Left kidney (tissue), 2 donors: ENCODE measurements around the gene FYTTD1. TPM values are rescaled to one million over a fixed set of nuclear protein-coding genes. Genes with fewer than 3 reads are reported as not detected.

Source experiments
- DNase-seq: peaks from one replicate; pipeline ENCODE4 v3.0.0-alpha.2; 2013
- polyA plus RNA-seq: library from polyadenylated mRNA; unstranded; fragments of 120-200 nt; gene quantifications from one replicate; pipeline ENCODE4 v1.2.1, GENCODE V29; 2013; ENCODE audit not compliant: insufficient read length

Gene FYTTD1
- polyA plus RNA-seq, 1 donor = 117 TPM

DNA sequence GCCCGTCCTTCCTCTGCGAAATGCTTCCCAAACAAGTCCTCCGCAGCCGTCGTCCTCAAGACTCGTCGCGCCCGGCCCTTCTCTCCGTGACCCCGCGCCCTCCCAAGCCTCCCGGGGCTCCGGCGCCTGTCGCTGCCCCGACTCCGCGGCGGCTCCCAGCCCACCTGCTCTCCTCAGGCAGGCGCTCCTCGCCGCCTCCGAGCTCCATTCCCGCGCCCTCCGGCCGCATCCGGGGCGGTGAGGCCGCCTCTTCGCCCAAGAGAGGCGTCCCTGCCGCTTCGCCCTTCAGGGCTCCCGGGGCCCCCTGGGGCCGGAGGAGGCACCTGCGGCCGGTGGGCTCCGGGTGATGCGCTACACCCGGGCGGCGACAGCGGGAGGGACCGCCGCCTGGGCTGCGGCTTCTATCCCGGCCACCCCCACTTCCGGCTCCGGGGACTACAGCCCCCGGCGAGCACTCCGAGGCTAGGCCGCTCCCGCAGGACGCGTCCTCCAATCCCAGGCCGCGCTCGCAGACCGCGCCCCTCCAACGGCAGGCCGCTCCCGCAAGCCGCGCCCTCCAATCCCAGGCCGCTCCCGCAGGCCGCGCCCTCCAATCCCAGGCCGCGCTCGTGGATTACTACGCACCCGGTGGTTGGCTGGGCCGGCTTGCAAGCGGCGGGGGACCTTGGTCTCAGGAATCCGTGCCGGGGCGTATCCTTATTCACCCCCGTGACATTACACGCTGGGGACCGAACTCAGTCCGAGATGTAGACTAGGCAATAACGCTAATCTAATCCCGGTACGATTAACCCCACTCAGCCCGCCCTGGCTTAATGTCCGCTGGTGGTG lies 13.0 kb upstream of the FYTTD1 start, which contains the start of gene RUBCN:
Gene RUBCN (minus strand): TSS at position 414 of the 828 bp plus-strand sequence. CDS start 185 bp downstream, at position 229.
- DNase-seq = peak; percentile 90

DNA sequence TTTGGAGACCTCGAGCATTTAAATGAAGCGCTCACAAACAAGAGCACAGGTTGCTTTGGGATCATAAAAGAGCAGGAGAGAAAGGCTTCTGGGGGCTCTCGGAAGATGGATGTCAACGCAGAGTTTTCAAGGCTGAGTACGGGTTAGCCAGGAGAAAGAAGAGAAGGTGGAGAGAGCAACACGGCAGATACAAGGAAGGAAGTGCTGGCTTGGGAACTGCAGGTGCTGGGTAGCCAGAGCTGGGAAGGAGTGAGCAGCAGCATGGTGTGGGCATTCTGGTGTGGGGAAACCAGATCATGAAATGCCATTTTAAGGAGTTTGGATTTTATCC lies 12.4 kb upstream of the FYTTD1 start:
- no peak for DNase-seq

GRCh38 chr3:197737749-197738462 lies 11.8 kb upstream of the FYTTD1 start:
- DNase-seq = no peak

DNA sequence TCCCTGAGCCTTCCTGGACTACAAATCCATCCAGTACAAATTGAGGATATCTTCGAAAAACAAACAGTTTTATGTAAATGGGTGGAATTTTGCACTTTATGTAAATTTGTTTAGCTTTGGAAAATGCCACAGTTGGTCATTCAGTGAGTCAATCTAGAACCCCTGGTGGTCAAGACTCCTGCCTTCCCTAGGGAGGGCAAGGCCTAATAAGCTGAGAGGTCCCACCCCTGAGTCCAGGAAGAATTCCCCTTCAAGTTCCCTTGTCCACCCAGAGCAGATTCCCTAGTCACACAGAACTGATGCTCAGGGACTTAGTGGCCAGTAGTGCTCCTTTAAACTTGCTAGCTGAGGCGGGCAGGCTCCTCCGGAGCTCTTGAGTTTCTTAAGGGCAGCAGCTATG lies 6.9 kb upstream of the FYTTD1 start:
- DNase-seq = no peak

GRCh38 chr3:197746209-197746608 lies 3.5 kb upstream of the FYTTD1 start:
- no peak for DNase-seq

GRCh38 chr3:197746801-197747237 lies 2.9 kb upstream of the FYTTD1 start:
- DNase-seq = no peak

DNA sequence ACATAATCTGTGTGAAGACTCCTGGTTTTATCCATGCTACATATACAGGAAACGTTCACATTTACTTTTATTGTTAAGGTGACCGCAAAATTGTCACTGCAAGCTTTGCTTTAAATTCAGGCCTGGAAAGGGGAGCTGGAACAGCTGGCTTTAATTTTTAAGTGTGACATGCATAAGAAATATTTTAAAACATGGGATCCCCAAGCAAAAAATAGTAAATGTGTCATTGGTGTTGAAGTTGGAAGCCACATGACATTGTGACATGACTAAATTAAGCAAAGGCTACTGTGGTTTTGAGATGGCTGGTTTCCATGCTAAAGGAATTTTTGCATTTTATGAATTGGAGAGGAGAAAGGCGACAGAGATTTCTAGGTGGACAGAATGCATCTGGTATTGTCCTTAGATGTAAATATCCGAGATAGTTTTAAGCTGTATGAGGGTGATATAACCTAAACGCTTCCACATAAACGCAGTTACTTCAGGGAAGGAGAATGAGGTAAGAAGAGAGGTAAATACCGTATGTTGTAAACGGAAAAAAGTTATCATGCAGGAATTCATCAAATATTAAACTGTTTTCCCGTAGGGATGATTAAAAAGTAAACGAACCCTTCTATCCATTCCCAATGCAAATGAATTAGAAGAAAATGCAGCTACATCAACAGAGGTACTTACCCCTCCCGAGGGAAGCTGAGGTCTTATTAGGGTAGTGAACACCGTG lies 927 bp upstream of the FYTTD1 start:
- DNase-seq = no peak

GRCh38 chr3:197749315-197749600 lies 425 bp upstream of the FYTTD1 start:
- DNase-seq = peak; percentile 43

GRCh38 chr3:197750396-197750831 lies 731 bp downstream of the FYTTD1 start:
- DNase-seq = peak; percentile 50

- peak; percentile 21 for DNase-seq
Observed at GRCh38 chr3:197750858-197751737, 1.4 kb downstream of the FYTTD1 start.

GRCh38 chr3:197752107-197752506 lies 2.4 kb downstream of the FYTTD1 start:
- no peak for DNase-seq

DNA sequence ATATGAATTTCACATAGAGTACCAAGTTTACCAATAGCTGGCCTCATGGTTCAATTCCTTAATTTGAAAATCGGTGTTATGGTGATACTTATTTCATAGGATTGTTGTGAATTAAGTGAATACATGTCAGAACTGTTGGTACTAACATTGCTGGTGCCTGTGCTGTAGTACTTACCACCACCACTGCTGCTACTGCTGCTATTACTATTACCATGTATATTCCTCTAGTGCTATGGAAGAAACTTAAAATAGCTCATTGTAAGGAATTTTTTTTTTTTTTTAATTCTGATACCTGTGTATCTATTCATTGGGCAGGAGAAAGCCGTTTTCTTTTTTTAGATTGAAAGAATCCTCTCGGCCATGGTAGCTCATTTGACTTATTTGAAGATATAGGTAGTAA lies 3.6 kb downstream of the FYTTD1 start:
- DNase-seq = no peak

DNA sequence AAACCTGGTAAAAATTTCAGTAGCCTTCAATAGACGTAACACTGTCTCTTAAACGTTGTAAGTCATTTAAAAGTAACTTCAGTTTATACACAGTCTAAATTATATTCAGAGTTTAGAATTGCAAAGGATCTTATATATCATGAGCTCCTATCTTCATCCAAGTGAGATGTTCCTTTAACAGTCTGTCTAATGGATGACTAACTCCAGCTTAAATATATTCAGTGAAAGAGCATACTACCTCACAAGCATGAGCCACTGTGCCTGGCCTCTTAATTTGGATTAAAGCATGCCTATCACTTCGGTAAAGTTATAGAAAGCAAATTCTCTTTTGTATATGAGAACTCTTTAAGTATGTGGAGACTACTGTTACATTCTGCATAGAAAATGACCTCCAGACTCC lies 7.0 kb downstream of the FYTTD1 start:
- DNase-seq = no peak

DNA sequence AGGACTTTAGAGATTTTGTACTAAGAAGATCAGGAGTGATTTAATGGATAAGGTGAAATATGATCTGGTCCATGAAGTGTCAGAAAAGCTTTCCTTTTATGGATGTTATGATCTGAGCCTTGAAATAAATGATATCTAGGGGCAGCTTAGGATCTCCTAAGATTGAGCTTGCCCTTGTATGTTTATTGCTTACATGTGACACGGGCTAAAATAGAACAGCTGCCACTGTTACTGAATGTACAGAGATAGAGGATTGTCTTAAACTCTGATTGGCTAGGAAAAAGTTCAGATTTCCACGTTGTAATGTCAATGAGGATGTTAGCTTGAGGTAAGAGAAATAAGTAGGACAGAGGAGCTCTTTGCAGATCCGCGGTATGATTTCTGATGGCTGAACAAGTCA lies 8.8 kb downstream of the FYTTD1 start:
- no peak for DNase-seq

DNA sequence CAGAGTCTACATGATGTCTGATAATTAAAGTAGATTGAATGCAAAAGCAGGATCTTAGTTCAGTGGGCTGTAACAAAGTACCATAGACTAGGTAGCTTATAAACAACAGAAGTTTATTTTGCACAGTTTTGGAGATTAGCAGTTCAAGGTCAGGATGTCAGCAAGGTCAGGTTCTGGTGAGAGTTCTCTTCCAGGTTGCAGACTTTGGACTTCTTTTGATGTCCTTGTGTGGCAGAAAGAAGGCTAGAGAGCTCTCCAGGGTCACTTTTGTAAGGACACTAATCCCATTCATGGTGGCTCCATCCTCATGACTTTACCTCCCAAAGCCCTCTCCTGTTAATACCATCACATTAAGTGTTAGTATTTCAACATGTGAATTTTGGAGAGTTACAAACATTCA lies 12.1 kb downstream of the FYTTD1 start:
- DNase-seq = no peak

DNA sequence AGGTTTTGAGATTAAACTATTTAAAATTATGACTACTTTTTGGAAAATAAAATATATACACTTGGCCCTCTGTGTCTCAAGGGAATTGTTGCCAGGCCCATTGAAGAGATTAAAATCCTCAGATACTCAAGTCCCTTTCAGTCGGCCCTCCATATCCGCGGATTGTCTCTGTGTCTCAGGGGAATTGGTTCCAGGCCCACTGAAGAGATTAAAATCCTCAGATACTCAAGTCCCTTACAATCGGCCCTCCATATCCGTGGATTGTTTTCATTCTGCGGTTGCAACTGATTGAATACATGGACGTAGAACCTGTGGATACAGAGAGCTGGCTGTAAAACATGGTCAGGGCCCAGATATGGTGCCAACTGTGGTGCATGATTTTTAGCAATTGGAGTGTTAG lies 25.6 kb downstream of the FYTTD1 start:
- DNase-seq = no peak

DNA sequence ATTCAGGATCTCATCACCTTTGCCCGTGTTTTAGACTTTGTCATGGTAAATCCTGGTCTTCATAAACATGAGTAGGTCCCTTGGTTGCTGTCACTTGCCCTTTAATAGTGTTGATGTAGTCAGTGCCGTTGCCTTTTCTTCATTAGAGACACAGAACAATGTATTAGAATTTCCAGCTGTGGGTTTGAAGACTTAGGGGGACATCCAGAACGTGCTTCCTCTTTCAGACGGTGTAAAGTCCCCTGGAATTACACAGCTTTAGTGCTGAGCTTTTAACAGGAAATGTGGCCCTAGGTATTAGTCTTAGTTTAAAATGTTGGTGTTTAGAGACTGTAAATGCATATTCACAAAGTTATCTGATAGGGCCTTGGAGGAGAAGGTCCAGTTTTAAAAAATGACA lies 32.5 kb downstream of the FYTTD1 start:
- DNase-seq = no peak

DNA sequence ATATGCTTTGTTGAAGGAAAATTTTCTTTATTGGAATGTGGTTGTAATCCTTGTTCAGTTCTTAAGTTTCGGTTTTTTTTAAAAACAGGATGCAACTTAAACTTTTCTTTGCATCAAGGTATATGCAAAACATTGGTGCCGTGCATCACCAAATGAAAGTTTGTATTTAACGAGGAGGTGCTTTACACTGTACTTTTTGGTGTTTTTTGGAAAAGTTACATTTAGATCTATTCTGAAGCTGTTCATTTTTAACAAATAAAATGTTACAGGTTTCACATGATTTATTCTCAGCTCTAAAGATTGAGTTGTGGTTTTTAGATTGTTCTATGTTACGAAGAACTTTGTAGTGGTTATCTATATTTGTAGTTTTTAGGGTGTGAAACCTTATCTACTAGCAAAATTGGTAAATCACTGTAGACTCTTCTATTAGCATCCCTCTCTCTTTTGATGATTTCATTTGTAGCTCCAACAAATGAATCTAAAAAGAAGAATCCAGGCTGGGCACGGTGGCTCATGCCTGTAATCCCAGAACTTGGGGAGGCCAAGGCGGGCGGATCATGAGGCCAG lies 34.4 kb downstream of the FYTTD1 start:
- no peak for DNase-seq

DNA sequence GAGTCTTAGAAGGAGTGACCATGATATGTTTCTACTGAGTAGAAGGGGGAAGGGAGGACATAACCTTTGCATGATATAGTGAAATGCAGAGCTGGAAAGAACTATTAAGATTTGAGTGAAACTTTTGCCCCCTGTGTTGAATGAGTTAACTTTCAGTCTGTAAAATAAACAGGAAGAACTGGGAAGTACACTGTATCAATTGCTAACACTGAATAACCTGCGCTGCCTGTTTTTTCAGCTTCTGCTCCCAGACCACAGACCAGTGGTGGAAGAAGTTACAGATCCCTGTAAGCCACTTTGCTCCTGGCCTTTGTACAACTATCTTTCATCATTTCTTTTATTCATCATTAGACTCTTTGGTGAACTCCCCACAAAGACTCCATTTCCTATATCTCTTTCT lies 37.7 kb downstream of the FYTTD1 start:
- no peak for DNase-seq

DNA sequence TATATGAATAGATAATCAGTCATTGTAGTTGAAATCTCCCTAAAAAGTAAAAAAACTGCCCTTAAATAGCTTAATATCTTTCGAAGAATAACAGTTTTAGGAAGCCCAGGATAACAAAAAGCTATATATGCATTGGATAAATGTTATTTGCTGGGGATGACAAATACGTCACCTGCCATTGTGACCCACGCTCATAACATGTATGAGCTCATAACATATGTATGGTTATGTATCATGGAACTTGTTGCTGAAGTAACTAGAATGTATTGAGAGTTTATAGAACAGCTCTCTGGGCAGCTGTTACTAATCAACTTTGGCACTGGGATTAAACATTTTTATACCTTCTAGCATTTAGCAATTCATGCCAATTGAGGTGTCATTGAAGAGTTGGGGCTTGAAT lies 39.6 kb downstream of the FYTTD1 start:
- DNase-seq = no peak

GRCh38 chr3:197790033-197790432 lies 40.4 kb downstream of the FYTTD1 start:
- DNase-seq = no peak
